Measurements from ENCODE around the gene OPN3. TPM values are rescaled to one million over a fixed set of nuclear protein-coding genes. Genes with fewer than 3 reads are reported as not detected.

The OPN3 gene
- total RNA-seq, 2 experiments from 2014 or later, result 10.7 to 18.9 TPM

DNA sequence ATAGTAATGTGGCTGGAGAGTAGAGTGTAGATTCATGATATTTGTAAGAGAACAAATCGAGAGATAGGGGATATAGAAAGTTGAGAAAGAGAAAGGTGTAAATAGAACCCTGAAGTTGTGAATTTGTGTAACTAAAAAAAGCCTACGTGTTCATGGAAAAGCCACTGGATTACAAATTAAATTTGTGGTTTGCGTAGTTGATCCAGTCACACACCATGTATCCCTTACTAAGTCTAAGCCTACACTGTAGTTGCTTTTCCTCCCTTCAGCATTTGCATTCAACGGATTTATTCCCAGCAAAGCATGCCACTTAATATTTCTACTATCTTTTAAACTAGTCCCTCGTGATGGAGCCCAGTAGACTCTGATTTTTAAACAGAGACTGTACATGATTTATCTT, 83.1 kb downstream of the OPN3 start:
- no TSS peak for BruUV-seq (replicated peaks)
- CTCF ChIA-PET (ENCODE audit: unreplicated experiment), result no interaction called here

DNA sequence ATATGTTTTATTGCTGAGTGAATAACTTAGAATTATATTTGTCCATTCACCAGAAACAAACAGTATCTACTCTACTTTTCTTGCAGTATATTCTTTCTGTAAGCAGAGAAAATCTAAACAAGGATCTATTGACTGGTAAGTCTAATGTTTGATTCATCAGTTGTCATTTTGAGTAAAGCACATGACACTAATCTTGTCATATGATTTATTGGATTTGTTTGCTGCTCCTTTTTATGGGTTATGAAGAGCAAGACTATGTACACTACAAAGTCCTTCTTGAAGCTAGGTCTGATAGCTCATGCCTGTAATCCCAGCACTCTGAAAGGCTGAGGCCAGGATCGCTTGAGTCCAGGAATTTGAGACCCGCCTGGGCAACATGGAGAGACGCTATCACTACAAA, 84.6 kb downstream of the OPN3 start:
- peaks cover 38% of the 10 kb centered on the region for H3K36me3 ChIP-seq (ENCODE audit: insufficient read depth, low read length)
- no peaks in the 10 kb centered on the region for H4K20me1 ChIP-seq (ENCODE audit: insufficient read depth, low read length)
- H3K4me1 ChIP-seq (ENCODE audit: insufficient read depth, low read length, poor library complexity, severe bottlenecking), result peaks cover 21% of the 10 kb centered on the region
- POLR2A ChIA-PET, result interaction anchor here (1.1 to 2.0 kb wide), 4 partner anchors 9 to 18 kb away, joined by 4 to 11 read pairs (median 6); no protein-coding TSS in a partner anchor
- no peak overlapping the region for H3K27ac ChIP-seq (ENCODE audit: low read depth, low read length, poor library complexity, severe bottlenecking)
- no peak overlapping the region for H3K4me2 ChIP-seq (ENCODE audit: low read length)
- intact Hi-C loops (cut with micrococcal nuclease; ENCODE audit: unreplicated experiment), result no loop called here
- no peak overlapping the region for H2AFZ ChIP-seq (ENCODE audit: low read length)
- CTCF ChIA-PET (ENCODE audit: unreplicated experiment), result no interaction called here
- H3K9me2 ChIP-seq (ENCODE audit: insufficient read depth, low read length), result no peaks in the 10 kb centered on the region
- H3K79me2 ChIP-seq (ENCODE audit: insufficient read depth, low read depth, low read length), result no peaks in the 10 kb centered on the region
- DNase-seq (ENCODE audit: low spot score), result no peak
- no peak overlapping the region for H3K4me3 ChIP-seq (ENCODE audit: low read depth, low read length, poor library complexity, severe bottlenecking)
- no TSS peak for BruUV-seq (replicated peaks)
- no peaks in the 10 kb centered on the region for H3K9me3 ChIP-seq (ENCODE audit: low read length)
- TF ChIP-seq CTCF (conservative IDR thresholded peaks at IDR 0.05; ENCODE audit: low read length), result no peak
- TF ChIP-seq EZH2phosphoT487 (IDR thresholded peaks at IDR 0.05; ENCODE audit: borderline replicate concordance, low read depth, low read length), result no peak

More for the DNA sequence above, 83.1 kb downstream of the OPN3 start:
- Histone ChIP-seq H3K4me3 (ENCODE audit: low read depth, low read length, poor library complexity, severe bottlenecking) (no peak overlapping the region), H3K79me2 (ENCODE audit: insufficient read depth, low read depth, low read length) (no peaks in the 10 kb centered on the region), H3K4me1 (ENCODE audit: insufficient read depth, low read length, poor library complexity, severe bottlenecking) (peaks cover 8% of the 10 kb centered on the region), H3K27ac (ENCODE audit: low read depth, low read length, poor library complexity, severe bottlenecking) (no peak overlapping the region), H3K9me2 (ENCODE audit: insufficient read depth, low read length) (no peaks in the 10 kb centered on the region), H4K20me1 (ENCODE audit: insufficient read depth, low read length) (no peaks in the 10 kb centered on the region), H2AFZ (ENCODE audit: low read length) (no peak overlapping the region), H3K36me3 (ENCODE audit: insufficient read depth, low read length) (peaks cover 31% of the 10 kb centered on the region), H3K9me3 (ENCODE audit: low read length) (no peaks in the 10 kb centered on the region), H3K4me2 (ENCODE audit: low read length) (no peak overlapping the region)
- DNase-seq (ENCODE audit: low spot score), result no peak
- intact Hi-C loops (cut with micrococcal nuclease; ENCODE audit: unreplicated experiment), result no loop called here
- TF ChIP-seq CTCF (conservative IDR thresholded peaks at IDR 0.05; ENCODE audit: low read length), result no peak
- no peak for TF ChIP-seq EZH2phosphoT487 (IDR thresholded peaks at IDR 0.05; ENCODE audit: borderline replicate concordance, low read depth, low read length)
- POLR2A ChIA-PET, result no interaction called here

- Histone ChIP-seq H3K27ac (ENCODE audit: low read depth, low read length, poor library complexity, severe bottlenecking) (no peak overlapping the region), H3K79me2 (ENCODE audit: insufficient read depth, low read depth, low read length) (no peaks in the 10 kb centered on the region), H3K4me1 (ENCODE audit: insufficient read depth, low read length, poor library complexity, severe bottlenecking) (peaks cover 21% of the 10 kb centered on the region), H3K9me3 (ENCODE audit: low read length) (no peaks in the 10 kb centered on the region), H3K4me2 (ENCODE audit: low read length) (no peak overlapping the region), H3K9me2 (ENCODE audit: insufficient read depth, low read length) (no peaks in the 10 kb centered on the region), H3K4me3 (ENCODE audit: low read depth, low read length, poor library complexity, severe bottlenecking) (no peak overlapping the region), H4K20me1 (ENCODE audit: insufficient read depth, low read length) (no peaks in the 10 kb centered on the region), H3K36me3 (ENCODE audit: insufficient read depth, low read length) (peaks cover 38% of the 10 kb centered on the region), H2AFZ (ENCODE audit: low read length) (no peak overlapping the region)
- CTCF ChIA-PET (ENCODE audit: unreplicated experiment), result no interaction called here
- no peak for DNase-seq (ENCODE audit: low spot score)
- no TSS peak for BruUV-seq (replicated peaks)
- POLR2A ChIA-PET, result interaction anchor here (0.7 to 2.0 kb wide), 4 partner anchors 8 to 31 kb away, joined by 3 to 4 read pairs (median 4); no protein-coding TSS in a partner anchor
- intact Hi-C loops (cut with micrococcal nuclease; ENCODE audit: unreplicated experiment), result no loop called here
- TF ChIP-seq EZH2phosphoT487 (IDR thresholded peaks at IDR 0.05; ENCODE audit: borderline replicate concordance, low read depth, low read length), result no peak
- no peak for TF ChIP-seq CTCF (conservative IDR thresholded peaks at IDR 0.05; ENCODE audit: low read length)
Observed at GRCh38 chr1:241553886-241554592, 86.1 kb downstream of the OPN3 start.
